Measurements from ENCODE around the gene SEMA3C.

GRCh38 chr7:80868566-80868965 lies 50.3 kb downstream of the SEMA3C start:
- no peak for TF ChIP-seq EZH2 (IDR thresholded peaks at IDR 0.05; ENCODE audit: borderline replicate concordance, insufficient read depth, low read length, poor library complexity, severe bottlenecking)
- TF ChIP-seq POLR2AphosphoS5 (IDR thresholded peaks at IDR 0.05), result no peak
- TF ChIP-seq CTCF (IDR thresholded peaks at IDR 0.05; ENCODE audit: poor library complexity, severe bottlenecking), result no peak

Measured in neural cell (in vitro differentiated cells).